DND-41 (cell line): ENCODE results near the gene PROZ.

Source experiments
- ATAC-seq: fragments of 200-7000 bp; cut with Tn5 transposase; 3 replicates; pipeline ENCODE4 v1.9.1; 2021; ENCODE audit warnings: low read depth; ENCODE audit not compliant: insufficient read depth
- DNase-seq: peaks from one replicate; pipeline ENCODE4 v3.0.0-alpha.2; 2020
- H2AFZ ChIP-seq: 2 replicates; pipeline ENCODE4 v1.6.0; 2012; ENCODE audit warnings: low read depth, low read length
- H3K27ac ChIP-seq: 2 replicates; pipeline ENCODE4 v1.5.1; 2012; ENCODE audit warnings: low read length, inconsistent platforms
- H3K27me3 ChIP-seq: fragments of 200-600 bp; sonication (generic); 2 replicates; pipeline ENCODE4 v1.6.0; 2012; ENCODE audit warnings: low read length, mild to moderate bottlenecking, inconsistent platforms; ENCODE audit not compliant: insufficient read depth, poor library complexity
- H3K36me3 ChIP-seq: 2 replicates; pipeline ENCODE4 v1.5.1; 2012; ENCODE audit warnings: low read length, inconsistent platforms; ENCODE audit not compliant: insufficient read depth
- H3K4me1 ChIP-seq: 2 replicates; pipeline ENCODE4 v1.5.1; 2012; ENCODE audit warnings: mild to moderate bottlenecking, low read length; ENCODE audit not compliant: insufficient read depth
- H3K4me2 ChIP-seq: 2 replicates; pipeline ENCODE4 v1.6.0; 2012; ENCODE audit warnings: mild to moderate bottlenecking, moderate library complexity, low read length, inconsistent platforms; ENCODE audit not compliant: insufficient read depth
- H3K4me3 ChIP-seq, 2 experiments: fragments of 200-600 bp in 1 of 2; shearing (Covaris generic) in 1 of 2; 2 replicates each; pipeline ENCODE4 v1.5.1; 2012 to 2016; ENCODE audit warnings: inconsistent platforms in 2 of 2, low read length in 2 of 2, mild to moderate bottlenecking in 2 of 2, low read depth in 1 of 2, moderate library complexity in 1 of 2
- H3K79me2 ChIP-seq: 2 replicates; pipeline ENCODE4 v1.6.0; 2012; ENCODE audit warnings: low read length, inconsistent platforms; ENCODE audit not compliant: insufficient read depth
- H3K9ac ChIP-seq: 2 replicates; pipeline ENCODE4 v1.6.0; 2012; ENCODE audit warnings: low read depth, mild to moderate bottlenecking, inconsistent platforms, low read length, moderate library complexity
- H3K9me3 ChIP-seq: 2 replicates; pipeline ENCODE4 v1.5.1; 2012; ENCODE audit warnings: low read length, moderate library complexity, mild to moderate bottlenecking, inconsistent platforms; ENCODE audit not compliant: insufficient read depth, severe bottlenecking
- H4K20me1 ChIP-seq: 2 replicates; pipeline ENCODE4 v1.6.0; 2012; ENCODE audit warnings: low read length; ENCODE audit not compliant: insufficient read depth
- CTCF ChIP-seq: IDR thresholded peaks from 2 replicates; pipeline ENCODE4 v1.5.1; 2012; ENCODE audit warnings: borderline replicate concordance, low read length, moderate library complexity, mild to moderate bottlenecking; ENCODE audit not compliant: poor library complexity, severe bottlenecking; ENCODE audit errors: extremely low read depth
- EZH2 ChIP-seq: IDR thresholded peaks from 3 replicates; pipeline ENCODE4 v1.6.1; 2012; ENCODE audit warnings: borderline replicate concordance, low read depth, mild to moderate bottlenecking, moderate library complexity, low read length, inconsistent platforms; ENCODE audit not compliant: severe bottlenecking

The PROZ gene

DNA sequence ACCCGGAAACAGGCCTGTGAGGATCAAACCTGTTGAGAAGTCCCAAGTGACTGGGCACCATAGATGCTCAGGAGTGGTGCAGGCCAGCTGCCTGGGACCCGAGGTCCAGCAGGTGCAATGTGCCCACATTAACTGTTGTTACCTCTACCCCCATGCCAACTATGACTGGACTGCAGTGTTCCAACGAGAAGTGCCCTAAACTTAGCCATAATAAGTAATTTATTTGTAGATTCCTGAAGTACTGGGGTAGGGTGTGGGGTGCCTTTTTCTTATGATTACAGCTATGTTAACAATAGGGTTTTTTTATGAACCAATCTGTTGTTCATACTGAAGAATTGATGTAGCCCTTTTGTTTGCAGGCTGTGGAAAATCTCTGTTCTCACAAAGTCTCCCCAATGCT lies 60.1 kb downstream of the PROZ start:
- Histone ChIP-seq H3K27me3 (no peaks in the 10 kb centered on the region), H4K20me1 (peaks cover 78% of the 10 kb centered on the region), H3K4me2 (no peak overlapping the region), H3K4me3 (no peak overlapping the region), H3K9ac (no peak overlapping the region), H2AFZ (no peak overlapping the region), H3K9me3 (no peaks in the 10 kb centered on the region), H3K79me2 (peaks cover 99% of the 10 kb centered on the region), H3K36me3 (peaks cover 55% of the 10 kb centered on the region), H3K4me1 (peaks cover 4% of the 10 kb centered on the region), H3K27ac (no peak overlapping the region)
- DNase-seq (no peak), ATAC-seq (no peak)
- TF ChIP-seq CTCF: no peak
- TF ChIP-seq EZH2: no peak

- H3K4me2 ChIP-seq: no peak overlapping the region
Observed at GRCh38 chr13:113219256-113219940, 61.0 kb downstream of the PROZ start.

GRCh38 chr13:113220141-113220598 lies 61.7 kb downstream of the PROZ start:
- H4K20me1 ChIP-seq: peaks cover 71% of the 10 kb centered on the region

More at GRCh38 chr13:113219256-113219940, 61.0 kb downstream of the PROZ start:
- Histone ChIP-seq H3K9ac (no peak overlapping the region), H3K36me3 (peaks cover 57% of the 10 kb centered on the region), H3K27ac (no peak overlapping the region), H3K9me3 (no peaks in the 10 kb centered on the region), H4K20me1 (peaks cover 75% of the 10 kb centered on the region), H2AFZ (no peak overlapping the region), H3K27me3 (no peaks in the 10 kb centered on the region), H3K4me3 (no peak overlapping the region), H3K79me2 (peaks cover 97% of the 10 kb centered on the region), H3K4me1 (no peaks in the 10 kb centered on the region)
- TF ChIP-seq CTCF (no peak), EZH2 (no peak)
- DNase-seq (no peak), ATAC-seq (no peak)

More at GRCh38 chr13:113220141-113220598, 61.7 kb downstream of the PROZ start:
- Histone ChIP-seq H3K4me2 (no peak overlapping the region), H3K79me2 (peaks cover 97% of the 10 kb centered on the region), H3K4me1 (no peaks in the 10 kb centered on the region), H3K9ac (no peak overlapping the region), H2AFZ (no peak overlapping the region), H3K9me3 (no peaks in the 10 kb centered on the region), H3K27ac (no peak overlapping the region), H3K36me3 (peaks cover 64% of the 10 kb centered on the region), H3K4me3 (no peak overlapping the region), H3K27me3 (no peaks in the 10 kb centered on the region)
- ATAC-seq: no peak
- no peak for DNase-seq
- TF ChIP-seq CTCF: no peak
- no peak for TF ChIP-seq EZH2
